ENCODE data around the gene OXER1. TPM values are rescaled to one million over a fixed set of nuclear protein-coding genes. Genes with fewer than 3 reads are reported as not detected.

The OXER1 gene
- total RNA-seq, 4 donors from 2014 or later = 1.9 to 5.4 TPM; not detected in 2

DNA sequence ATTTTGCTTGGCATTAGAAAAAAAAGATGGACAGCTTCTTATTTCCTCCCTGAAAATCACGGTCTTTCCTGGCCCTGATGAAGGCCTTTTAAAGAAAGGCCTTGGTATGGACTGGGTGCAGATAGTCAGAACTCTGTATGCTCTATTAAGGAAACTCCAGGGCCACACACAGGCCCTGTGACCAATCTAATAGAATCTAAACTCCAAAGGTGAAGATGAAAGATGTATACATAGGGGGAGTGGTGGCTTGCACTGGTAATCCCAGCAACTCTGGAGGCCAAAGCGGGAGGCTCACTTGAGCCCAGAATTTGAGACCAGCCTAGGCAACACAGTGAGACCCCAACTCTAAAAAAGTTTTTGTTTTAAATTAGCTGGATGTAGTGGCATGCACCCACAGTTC is 37.3 kb downstream of the OXER1 start:
- no peak for DNase-seq
- Histone ChIP-seq H3K27ac (no peak overlapping the region), H3K4me3 (no peak overlapping the region), H3K27me3 (no peaks in the 10 kb centered on the region), H3K4me1 (no peaks in the 10 kb centered on the region), H3K36me3 (no peaks in the 10 kb centered on the region), H3K9me3 (peaks cover 0 to 3% of the 10 kb centered on the region in 2 donors)
- intact Hi-C loops (cut with DNase I; ENCODE audit: low total_unique reads) = no loop called here
- TF ChIP-seq, protein P1, sequence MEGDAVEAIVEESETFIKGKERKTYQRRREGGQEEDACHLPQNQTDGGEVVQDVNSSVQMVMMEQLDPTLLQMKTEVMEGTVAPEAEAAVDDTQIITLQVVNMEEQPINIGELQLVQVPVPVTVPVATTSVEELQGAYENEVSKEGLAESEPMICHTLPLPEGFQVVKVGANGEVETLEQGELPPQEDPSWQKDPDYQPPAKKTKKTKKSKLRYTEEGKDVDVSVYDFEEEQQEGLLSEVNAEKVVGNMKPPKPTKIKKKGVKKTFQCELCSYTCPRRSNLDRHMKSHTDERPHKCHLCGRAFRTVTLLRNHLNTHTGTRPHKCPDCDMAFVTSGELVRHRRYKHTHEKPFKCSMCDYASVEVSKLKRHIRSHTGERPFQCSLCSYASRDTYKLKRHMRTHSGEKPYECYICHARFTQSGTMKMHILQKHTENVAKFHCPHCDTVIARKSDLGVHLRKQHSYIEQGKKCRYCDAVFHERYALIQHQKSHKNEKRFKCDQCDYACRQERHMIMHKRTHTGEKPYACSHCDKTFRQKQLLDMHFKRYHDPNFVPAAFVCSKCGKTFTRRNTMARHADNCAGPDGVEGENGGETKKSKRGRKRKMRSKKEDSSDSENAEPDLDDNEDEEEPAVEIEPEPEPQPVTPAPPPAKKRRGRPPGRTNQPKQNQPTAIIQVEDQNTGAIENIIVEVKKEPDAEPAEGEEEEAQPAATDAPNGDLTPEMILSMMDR (IDR thresholded peaks at IDR 0.05) = no peak
- TF ChIP-seq POLR2A (IDR thresholded peaks at IDR 0.05) = no peak

DNA sequence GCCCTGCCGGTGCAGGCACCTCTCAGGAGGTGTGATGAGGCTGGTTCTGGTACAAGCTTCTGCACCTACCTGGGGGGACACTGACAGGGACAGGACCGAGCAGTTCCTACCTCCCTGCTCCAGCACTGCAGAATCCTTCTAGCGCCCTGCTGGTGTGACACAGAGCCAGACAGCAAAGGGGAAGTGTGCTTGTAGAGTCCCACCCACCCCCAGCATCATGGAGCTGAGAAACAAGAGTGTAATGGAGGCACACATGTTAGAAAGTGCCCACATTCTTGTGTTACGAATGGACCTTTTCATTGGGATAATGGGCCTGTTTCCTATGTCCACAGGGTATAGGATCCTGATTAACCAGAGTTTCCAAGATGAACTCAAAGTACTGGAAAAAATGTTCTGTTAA is 38.3 kb downstream of the OXER1 start:
- Histone ChIP-seq H3K9me3 (peaks cover 0 to 3% of the 10 kb centered on the region in 2 donors), H3K36me3 (no peaks in the 10 kb centered on the region), H3K27me3 (no peaks in the 10 kb centered on the region), H3K27ac (no peak overlapping the region), H3K4me1 (no peaks in the 10 kb centered on the region), H3K4me3 (no peak overlapping the region)
- no peak for TF ChIP-seq POLR2A (IDR thresholded peaks at IDR 0.05)
- TF ChIP-seq, protein P1 (IDR thresholded peaks at IDR 0.05) = no peak
- intact Hi-C loops (cut with DNase I; ENCODE audit: low total_unique reads) = no loop called here
- DNase-seq = no peak

DNA sequence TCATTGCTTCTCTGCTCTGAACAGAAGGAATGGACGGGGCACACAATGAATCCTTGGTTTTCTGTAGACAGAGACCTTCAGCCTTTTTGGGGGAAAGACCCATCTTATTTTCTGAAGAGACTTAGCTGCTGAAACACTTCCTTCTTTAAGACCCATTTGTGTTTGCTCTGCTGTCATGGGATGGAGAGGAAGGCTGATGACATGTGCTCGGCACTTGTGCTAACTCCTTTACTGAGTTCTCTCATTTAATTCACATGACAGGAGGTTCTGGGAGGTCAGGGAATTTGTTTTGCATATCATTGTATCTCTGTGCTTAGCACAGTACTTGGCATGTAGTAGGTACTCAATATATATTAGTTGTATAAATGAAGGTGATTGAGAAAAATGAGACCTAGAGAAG is 39.0 kb downstream of the OXER1 start:
- H3K4me3 ChIP-seq = no peak overlapping the region
- intact Hi-C loops (cut with DNase I; ENCODE audit: low total_unique reads) = no loop called here
- peaks cover 0 to 3% of the 10 kb centered on the region in 2 donors for H3K9me3 ChIP-seq
- H3K36me3 ChIP-seq = no peaks in the 10 kb centered on the region
- H3K27ac ChIP-seq = no peak overlapping the region
- no peaks in the 10 kb centered on the region for H3K4me1 ChIP-seq
- TF ChIP-seq POLR2A (IDR thresholded peaks at IDR 0.05) = no peak
- TF ChIP-seq, protein P1 (IDR thresholded peaks at IDR 0.05) = no peak
- no peaks in the 10 kb centered on the region for H3K27me3 ChIP-seq
- no peak for DNase-seq

DNA sequence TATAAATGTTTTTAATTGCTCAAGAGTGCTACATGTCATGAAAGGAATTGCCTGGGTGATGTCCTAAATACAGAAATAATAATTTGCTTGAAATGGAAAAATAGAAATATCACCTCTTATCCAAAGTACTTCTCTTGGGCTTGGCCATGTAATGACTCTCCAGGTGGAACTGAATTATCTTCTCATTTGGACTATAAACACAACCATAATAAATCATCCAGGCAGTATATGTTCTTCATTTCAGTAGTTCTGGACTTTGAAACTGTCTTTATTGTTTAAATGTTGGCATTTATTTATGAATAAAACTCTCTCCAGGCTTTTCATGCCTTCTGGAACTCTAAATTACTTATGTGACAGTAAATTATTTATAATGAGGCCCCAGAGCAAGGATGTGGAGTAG is 40.5 kb downstream of the OXER1 start:
- H3K27ac ChIP-seq = no peak overlapping the region
- no peak for TF ChIP-seq POLR2A (IDR thresholded peaks at IDR 0.05)
- TF ChIP-seq, protein P1 (IDR thresholded peaks at IDR 0.05) = no peak
- H3K36me3 ChIP-seq = no peaks in the 10 kb centered on the region

DNA sequence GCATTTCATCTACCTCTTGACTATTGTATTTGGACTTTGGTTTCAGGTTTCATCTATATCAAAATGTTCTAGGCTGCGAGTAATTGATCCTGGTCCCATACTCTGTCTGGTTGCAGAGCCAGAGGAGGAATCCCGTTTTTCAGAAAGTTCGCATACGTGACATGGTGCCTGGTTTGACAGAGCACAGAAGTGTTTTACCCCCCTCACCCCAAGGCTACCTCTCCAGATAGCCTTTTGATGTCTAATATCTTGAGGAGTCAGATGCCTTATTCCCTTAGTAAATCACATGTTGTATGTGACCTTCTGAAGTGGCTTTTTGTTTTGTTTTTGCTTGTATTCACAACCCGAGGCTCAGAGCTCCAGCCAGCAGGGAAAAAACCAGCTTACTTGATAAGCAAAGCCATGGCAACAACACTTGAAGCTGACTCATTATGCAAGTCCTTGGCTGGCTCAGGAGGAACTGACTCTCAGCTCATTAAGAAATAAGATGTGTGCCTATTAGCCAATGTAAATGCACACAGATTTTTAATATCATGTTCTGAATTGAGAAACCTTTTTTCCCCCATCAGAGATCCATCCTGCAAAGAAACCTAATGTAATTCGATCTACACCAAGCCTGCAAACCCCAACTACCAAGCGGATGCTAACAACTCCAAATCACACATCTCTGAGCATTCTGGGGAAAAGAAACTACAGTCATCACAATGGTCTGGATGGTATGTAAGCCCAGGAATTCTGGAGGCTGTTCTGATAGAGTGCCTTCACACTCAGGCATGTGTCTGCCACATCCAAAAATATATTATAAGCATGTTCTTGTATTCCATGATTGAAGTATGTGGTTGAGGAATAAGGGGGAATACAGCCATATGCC is 41.4 kb downstream of the OXER1 start:
- peak; percentile 44 to 46 for DNase-seq
- Histone ChIP-seq H3K4me1 (no peaks in the 10 kb centered on the region), H3K9me3 (no peaks in the 10 kb centered on the region), H3K36me3 (no peaks in the 10 kb centered on the region), H3K4me3 (no peak overlapping the region), H3K27ac (peak overlapping the region in 1 of 2 donors; percentile 48), H3K27me3 (no peaks in the 10 kb centered on the region)
- no peak for TF ChIP-seq POLR2A (IDR thresholded peaks at IDR 0.05)
- TF ChIP-seq, protein P1 (IDR thresholded peaks at IDR 0.05) = no peak
- intact Hi-C loops (cut with DNase I; ENCODE audit: low total_unique reads) = no loop called here

More for the DNA sequence above, 40.5 kb downstream of the OXER1 start:
- H3K9me3 ChIP-seq = no peaks in the 10 kb centered on the region
- no peak overlapping the region for H3K4me3 ChIP-seq
- H3K4me1 ChIP-seq = no peaks in the 10 kb centered on the region
- intact Hi-C loops (cut with DNase I; ENCODE audit: low total_unique reads) = no loop called here
- no peaks in the 10 kb centered on the region for H3K27me3 ChIP-seq
- no peak for DNase-seq
